ENCODE data around the gene DEPDC1B. TPM values are rescaled to one million over a fixed set of nuclear protein-coding genes. Genes with fewer than 3 reads are reported as not detected.
A peak's percentile ranks its signal among the peaks of the same experiment; 100 is the strongest.

The DEPDC1B gene
- total RNA-seq, 1 experiment from 2014 or later = 22.2 TPM

- TF ChIP-seq CTCF (IDR thresholded peaks at IDR 0.05) (peak; percentile 70; the same call in 1 of the 2 replicates), POLR2AphosphoS5 (IDR thresholded peaks at IDR 0.05; ENCODE audit: low read depth, low read length) (no peak)
- Histone ChIP-seq H3K9me3 (ENCODE audit: control insufficient read depth, insufficient read depth, low read depth, low read length) (no peaks in the 10 kb centered on the region), H3K36me3 (ENCODE audit: control insufficient read depth, insufficient read depth, low read length) (no peaks in the 10 kb centered on the region), H3K4me3 (ENCODE audit: low read depth in 2 of 2, low read length in 2 of 2) (no peak overlapping the region), H3K4me1 (ENCODE audit: control insufficient read depth, insufficient read depth, low read length) (no peaks in the 10 kb centered on the region), H3K27me3 (ENCODE audit: control insufficient read depth, insufficient read depth, low read length) (no peaks in the 10 kb centered on the region), H3K27ac (ENCODE audit: low read length) (no peak overlapping the region)
- peak; percentile 20 for DNase-seq (ENCODE audit: low read depth, low spot score)
- ATAC-seq = no peak
- ChIA-PET CTCF (interaction anchor here (0.6 kb wide), 1 partner anchor 364 kb away, joined by 6 read pairs; no protein-coding TSS in a partner anchor), POLR2A (no interaction called here)
- intact Hi-C loops (cut with micrococcal nuclease; ENCODE audit: unreplicated experiment) (loop anchor here (5.0 kb wide), 1 partner anchor 837 kb away; no protein-coding TSS in a partner anchor), in situ Hi-C loops (cut with HindIII; ENCODE audit: low pct_unique_long_range_greater_than_20kb, low sequenced_read_pairs) (no loop called here)
- BruUV-seq (replicated peaks) = no TSS peak
Measured at GRCh38 chr5:60649288-60649917, 50.6 kb downstream of the DEPDC1B start.

GRCh38 chr5:60648175-60648574 is 51.8 kb downstream of the DEPDC1B start:
- Histone ChIP-seq H3K4me3 (ENCODE audit: low read depth in 2 of 2, low read length in 2 of 2) (no peak overlapping the region), H3K27ac (ENCODE audit: low read length) (no peak overlapping the region), H3K36me3 (ENCODE audit: control insufficient read depth, insufficient read depth, low read length) (no peaks in the 10 kb centered on the region), H3K27me3 (ENCODE audit: control insufficient read depth, insufficient read depth, low read length) (no peaks in the 10 kb centered on the region), H3K4me1 (ENCODE audit: control insufficient read depth, insufficient read depth, low read length) (no peaks in the 10 kb centered on the region), H3K9me3 (ENCODE audit: control insufficient read depth, insufficient read depth, low read depth, low read length) (no peaks in the 10 kb centered on the region)
- DNase-seq (ENCODE audit: low read depth, low spot score) (no peak), ATAC-seq (no peak)
- no TSS peak for BruUV-seq (replicated peaks)
- in situ Hi-C loops (cut with HindIII; ENCODE audit: low pct_unique_long_range_greater_than_20kb, low sequenced_read_pairs) = no loop called here
- intact Hi-C loops (cut with micrococcal nuclease; ENCODE audit: unreplicated experiment) = loop anchor here (5.0 kb wide), 1 partner anchor 836 kb away; no protein-coding TSS in a partner anchor
- POLR2A ChIA-PET = no interaction called here
- CTCF ChIA-PET = no interaction called here
- TF ChIP-seq REST (IDR thresholded peaks at IDR 0.05; ENCODE audit: insufficient read depth in 1 of 2, low read depth in 2 of 2, low read length in 1 of 2) (no peak), POLR2AphosphoS5 (IDR thresholded peaks at IDR 0.05; ENCODE audit: low read depth, low read length) (no peak), CTCF (IDR thresholded peaks at IDR 0.05) (no peak), TCF7L2 (IDR thresholded peaks at IDR 0.05; ENCODE audit: low read depth, low read length) (no peak), SIN3A (IDR thresholded peaks at IDR 0.05; ENCODE audit: borderline replicate concordance, insufficient read depth, low read depth, low read length) (no peak)
